Right lobe of liver (tissue), 6 donors: ENCODE measurements around the gene BEGAIN. TPM values are rescaled to one million over a fixed set of nuclear protein-coding genes. Genes with fewer than 3 reads are reported as not detected.

ENCODE experiments used
- ATAC-seq, 4 donors: fragments of 200-7000 bp; cut with Tn5 transposase; one replicate each; pipeline ENCODE4 v1.9.1; 2020; ENCODE audit warnings: mild to moderate bottlenecking in 4 of 4, moderate library complexity in 4 of 4
- DNase-seq, 3 donors: peaks; one replicate each; pipeline ENCODE4 v3.0.0-alpha.2; 2020
- H3K27ac ChIP-seq, 3 donors: fragments of 200-600 bp; one replicate each; pipeline ENCODE4 v1.8.0; 2022
- H3K27me3 ChIP-seq, 2 donors: fragments of 200-600 bp; one replicate each; pipeline ENCODE4 v1.8.0; 2022
- H3K36me3 ChIP-seq, 4 donors: fragments of 200-600 bp; sonication (generic) in 1 of 4; one replicate each; pipeline versions ENCODE4 v1.5.1 to v1.8.0; 2017 to 2022; ENCODE audit warnings: control low read depth in 1 of 4
- H3K4me1 ChIP-seq, 4 donors: fragments of 200-600 bp; sonication (generic) in 1 of 4; one replicate each; pipeline versions ENCODE4 v1.5.1 to v1.8.0; 2017 to 2022; ENCODE audit warnings: control low read depth in 1 of 4
- H3K4me3 ChIP-seq, 3 donors: fragments of 200-600 bp; one replicate each; pipeline ENCODE4 v1.8.0; 2022
- H3K9me3 ChIP-seq, 4 donors: fragments of 200-600 bp; sonication (generic) in 1 of 4; one replicate each; pipeline versions ENCODE4 v1.5.1 to v1.8.0; 2017 to 2022; ENCODE audit warnings: control low read depth in 1 of 4
- POLR2A ChIP-seq: fragments of 450-650 bp; IDR thresholded peaks from one replicate; pipeline ENCODE4 v1.6.1; 2017; ENCODE audit warnings: antibody characterized with exemption, mild to moderate bottlenecking
- WGBS: methylation state at CpG from one replicate; pipeline ENCODE4 v1.1.6; 2018; ENCODE audit warnings: low coverage, low lambda C conversion rate; ENCODE audit not compliant: insufficient coverage; ENCODE audit errors: missing lambda C conversion rate; 5-methylcytosine and 5-hydroxymethylcytosine counted together
- intact Hi-C, 2 donors: fragments of 100-400 bp; cut with DNase I; formaldehyde crosslinking; loops; one replicate each; pipeline versions ENCODE4 v1.11.2 to v1.14.1; 2022
- total RNA-seq, 6 experiments: library from RNA; depleted of rRNA in 2 of 6; stranded (reverse); fragments of >200 nt in 2 of 6; fragmentation: NEBNext Ultra II Directional in 3 of 6; extraction: Animal tissue kit (Norgen Biotek cat#: 25700) in 3 of 6; gene quantifications; one replicate each; pipeline versions ENCODE4 v1.1.0 to v1.2.4, GENCODE V29; 2016 to 2023
- TF ChIP-seq, protein P1 (sequence below), 4 donors: fragments of 200-600 bp in 3 of 4; fragments of 450-650 bp in 1 of 4; IDR thresholded peaks; one replicate each; pipeline versions ENCODE4 v1.5.1 to v1.8.0; 2016 to 2022; ENCODE audit warnings: antibody characterized with exemption in 4 of 4, mild to moderate bottlenecking in 2 of 4
- donor health status: DM: no; HTN: yes; CAD: no.
- donor health status: DM: no; HTN: no; CAD: no.
- donor health status: DM: no; HTN: no; CAD: no.
- donor health status: DM: no; HTN: yes; CAD: no.
- donor health status: DM: no; HTN: yes; CAD: no.

The BEGAIN gene
- total RNA-seq, 6 experiments from 2014 or later: 0.12 to 0.61 (median 0.34) TPM

DNA sequence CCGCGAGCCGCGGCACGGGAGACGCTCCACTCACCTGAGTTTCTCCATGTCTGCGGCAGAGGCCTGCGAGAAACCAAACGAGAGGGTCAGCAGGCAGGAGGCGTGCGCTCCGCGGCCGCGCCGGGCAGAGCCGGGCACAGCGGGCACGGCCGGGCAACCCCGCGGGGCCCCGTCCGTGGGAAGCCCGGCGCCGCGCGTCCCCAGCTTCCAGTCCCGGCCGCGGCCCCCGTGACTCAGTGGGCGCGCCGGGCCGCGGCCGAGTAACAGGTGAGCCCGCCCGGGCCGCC lies 19.4 kb downstream of the BEGAIN start:
- peaks cover 0 to 8% (median 0%) of the 10 kb centered on the region in 4 donors for H3K4me1 ChIP-seq
- no peak overlapping the region for H3K27ac ChIP-seq
- H3K27me3 ChIP-seq: peaks cover 0 to 4% of the 10 kb centered on the region in 2 donors
- no peaks in the 10 kb centered on the region for H3K9me3 ChIP-seq
- no CpG with 5 or more reads among the region's 42 CpGs for WGBS
- H3K4me3 ChIP-seq: peak overlapping the region in 1 of 3 donors; percentile 39
- ATAC-seq (no peak), DNase-seq (no peak)
- H3K36me3 ChIP-seq: no peaks in the 10 kb centered on the region
- TF ChIP-seq, protein P1, sequence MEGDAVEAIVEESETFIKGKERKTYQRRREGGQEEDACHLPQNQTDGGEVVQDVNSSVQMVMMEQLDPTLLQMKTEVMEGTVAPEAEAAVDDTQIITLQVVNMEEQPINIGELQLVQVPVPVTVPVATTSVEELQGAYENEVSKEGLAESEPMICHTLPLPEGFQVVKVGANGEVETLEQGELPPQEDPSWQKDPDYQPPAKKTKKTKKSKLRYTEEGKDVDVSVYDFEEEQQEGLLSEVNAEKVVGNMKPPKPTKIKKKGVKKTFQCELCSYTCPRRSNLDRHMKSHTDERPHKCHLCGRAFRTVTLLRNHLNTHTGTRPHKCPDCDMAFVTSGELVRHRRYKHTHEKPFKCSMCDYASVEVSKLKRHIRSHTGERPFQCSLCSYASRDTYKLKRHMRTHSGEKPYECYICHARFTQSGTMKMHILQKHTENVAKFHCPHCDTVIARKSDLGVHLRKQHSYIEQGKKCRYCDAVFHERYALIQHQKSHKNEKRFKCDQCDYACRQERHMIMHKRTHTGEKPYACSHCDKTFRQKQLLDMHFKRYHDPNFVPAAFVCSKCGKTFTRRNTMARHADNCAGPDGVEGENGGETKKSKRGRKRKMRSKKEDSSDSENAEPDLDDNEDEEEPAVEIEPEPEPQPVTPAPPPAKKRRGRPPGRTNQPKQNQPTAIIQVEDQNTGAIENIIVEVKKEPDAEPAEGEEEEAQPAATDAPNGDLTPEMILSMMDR (IDR thresholded peaks at IDR 0.05): no peak
- no peak for TF ChIP-seq POLR2A
- intact Hi-C loops: no loop called here

DNA sequence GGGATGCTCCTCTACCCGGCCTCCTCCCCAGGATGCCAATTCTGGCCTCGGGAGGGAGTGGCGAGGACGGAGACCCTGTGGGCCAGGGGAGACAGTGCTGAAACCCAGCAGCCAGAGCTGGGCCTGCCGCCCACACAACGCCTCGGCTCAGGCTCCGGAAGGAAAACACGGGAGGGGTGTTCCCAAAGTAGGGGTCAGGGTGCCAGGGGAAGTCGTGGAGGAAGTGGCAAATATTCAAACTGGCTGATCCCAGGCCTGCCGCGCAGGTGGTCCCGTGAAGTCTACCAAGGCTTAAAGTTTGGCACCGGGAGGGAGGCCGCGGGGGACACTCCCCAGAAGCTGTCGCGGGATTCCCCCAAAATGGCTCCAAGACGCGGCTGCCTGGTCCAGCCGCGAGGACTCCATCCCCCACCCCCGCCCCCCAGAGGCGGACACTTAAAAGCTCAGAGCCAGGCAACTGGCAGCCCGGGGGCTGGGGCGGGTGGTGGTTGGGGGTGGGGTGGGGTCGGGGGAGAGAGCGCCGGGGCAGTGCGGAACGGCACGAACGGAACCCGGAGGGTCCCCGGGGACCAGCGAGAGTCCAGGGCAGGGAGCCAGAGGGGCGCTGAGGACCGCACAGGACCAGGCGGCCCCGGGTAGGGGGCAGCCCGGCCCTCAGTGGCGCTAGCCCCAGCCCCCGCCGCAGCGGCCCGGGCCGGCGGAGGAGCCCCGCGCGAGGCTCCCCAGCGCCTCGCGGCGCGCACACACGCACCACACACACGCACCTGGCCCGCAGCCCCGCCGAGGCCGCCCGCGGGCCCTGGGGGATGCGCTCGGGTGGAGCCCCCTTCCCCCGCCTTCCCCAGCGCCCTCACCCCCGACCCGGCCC lies 20.0 kb downstream of the BEGAIN start:
- Histone ChIP-seq H3K27ac (no peak overlapping the region), H3K4me3 (peak overlapping the region in 2 of 3 donors; percentile 16 to 39), H3K4me1 (peaks cover 0 to 8% (median 0%) of the 10 kb centered on the region in 4 donors), H3K27me3 (peaks cover 0 to 4% of the 10 kb centered on the region in 2 donors), H3K36me3 (no peaks in the 10 kb centered on the region), H3K9me3 (no peaks in the 10 kb centered on the region)
- ATAC-seq: peak in 1 of 4 donors; percentile 8
- TF ChIP-seq, protein P1 (IDR thresholded peaks at IDR 0.05): no peak
- no peak for TF ChIP-seq POLR2A
- 3% methylated on average over 16 of the region's 70 CpGs for WGBS
- intact Hi-C loops: no loop called here
- no peak for DNase-seq

DNA sequence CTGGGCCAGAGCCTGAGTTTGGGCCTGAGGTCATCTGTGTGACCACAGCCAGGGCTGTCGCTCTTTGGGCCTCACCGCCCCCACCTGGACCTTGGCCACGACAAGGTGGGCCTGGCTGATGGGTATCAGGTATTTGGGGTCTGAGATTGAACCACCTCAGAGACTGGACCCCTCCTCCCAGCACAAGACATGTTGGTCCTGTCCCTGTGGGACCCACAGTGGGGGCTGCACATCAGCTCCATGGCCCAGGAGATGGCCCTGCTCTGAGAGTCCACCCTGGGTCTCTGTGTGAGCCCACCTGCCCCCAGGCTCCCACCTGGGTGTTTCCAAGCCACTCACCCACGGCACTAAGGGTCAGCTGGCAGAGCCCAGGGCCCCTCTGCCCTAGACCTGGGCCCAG lies 20.6 kb downstream of the BEGAIN start:
- Histone ChIP-seq H3K36me3 (no peaks in the 10 kb centered on the region), H3K9me3 (no peaks in the 10 kb centered on the region), H3K27ac (no peak overlapping the region), H3K4me3 (no peak overlapping the region), H3K4me1 (peaks cover 0 to 8% (median 0%) of the 10 kb centered on the region in 4 donors), H3K27me3 (peaks cover 0 to 4% of the 10 kb centered on the region in 2 donors)
- WGBS: no CpG with 5 or more reads among the region's 4 CpGs
- ATAC-seq: no peak
- no peak for DNase-seq
- TF ChIP-seq POLR2A: no peak
- TF ChIP-seq, protein P1 (IDR thresholded peaks at IDR 0.05): no peak
- intact Hi-C loops: no loop called here

DNA sequence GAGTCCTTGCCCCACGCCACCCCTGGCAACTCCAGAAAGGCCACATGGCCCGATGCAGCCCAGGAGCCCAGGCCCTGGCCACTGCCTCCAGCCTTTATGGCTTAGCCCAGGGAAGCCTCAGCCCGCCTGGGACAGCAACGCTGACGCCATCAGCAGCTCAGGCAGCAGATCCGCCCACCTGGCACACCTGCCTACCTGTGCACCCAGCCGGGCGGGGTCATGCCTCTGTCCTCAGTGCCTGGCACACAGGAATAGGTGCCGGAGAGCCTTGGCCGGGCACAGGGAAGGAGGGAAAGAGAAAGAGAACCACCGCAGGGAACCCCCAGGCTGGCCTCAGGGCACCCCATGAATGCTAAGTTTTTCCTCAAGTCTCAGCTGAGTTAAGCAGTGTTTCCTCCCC lies 21.1 kb downstream of the BEGAIN start:
- no peak for TF ChIP-seq POLR2A
- TF ChIP-seq, protein P1 (IDR thresholded peaks at IDR 0.05): no peak
- H3K27me3 ChIP-seq: peaks cover 0 to 4% of the 10 kb centered on the region in 2 donors

More for the DNA sequence above, 21.1 kb downstream of the BEGAIN start:
- WGBS: 100% methylated on average over 3 of the region's 11 CpGs
- ATAC-seq: no peak
- Histone ChIP-seq H3K27ac (no peak overlapping the region), H3K36me3 (no peaks in the 10 kb centered on the region), H3K4me1 (peaks cover 0 to 8% (median 0%) of the 10 kb centered on the region in 4 donors), H3K4me3 (no peak overlapping the region), H3K9me3 (no peaks in the 10 kb centered on the region)
- intact Hi-C loops: no loop called here
- no peak for DNase-seq
